ENCODE results near the gene SORBS2.

SORBS2 gene

GRCh38 chr4:185834778-185835177 is 22.8 kb upstream of the SORBS2 start:
- no peak for DNase-seq

- no peak for DNase-seq
Measured at GRCh38 chr4:185834088-185834487, 22.1 kb upstream of the SORBS2 start.

- DNase-seq, result no peak
Measured at GRCh38 chr4:185833055-185833598, 21.1 kb upstream of the SORBS2 start.

- no peak for DNase-seq
Measured at GRCh38 chr4:185831125-185831815, 19.3 kb upstream of the SORBS2 start.

GRCh38 chr4:185830263-185830994 is 18.4 kb upstream of the SORBS2 start:
- DNase-seq, result no peak

- no peak for DNase-seq
Measured at GRCh38 chr4:185826381-185826780, 14.4 kb upstream of the SORBS2 start.

- no peak for DNase-seq
Measured at GRCh38 chr4:185825737-185826136, 13.7 kb upstream of the SORBS2 start.

- DNase-seq, result no peak
Measured at GRCh38 chr4:185822791-185823190, 10.8 kb upstream of the SORBS2 start.

- no peak for DNase-seq
Measured at GRCh38 chr4:185821029-185821419, 9.0 kb upstream of the SORBS2 start.

- no peak for DNase-seq
Measured at GRCh38 chr4:185820146-185821028, 8.4 kb upstream of the SORBS2 start.

GRCh38 chr4:185819144-185819543 is 7.2 kb upstream of the SORBS2 start:
- no peak for DNase-seq

GRCh38 chr4:185817403-185817818 is 5.4 kb upstream of the SORBS2 start:
- DNase-seq, result no peak

- no peak for DNase-seq
Measured at GRCh38 chr4:185813133-185813532, 1.1 kb upstream of the SORBS2 start.

GRCh38 chr4:185810746-185811508 is 1.1 kb downstream of the SORBS2 start:
- DNase-seq, result no peak

- no peak for DNase-seq
Measured at GRCh38 chr4:185809533-185810071, 2.4 kb downstream of the SORBS2 start.

- DNase-seq, result no peak
Measured at GRCh38 chr4:185809121-185809520, 2.9 kb downstream of the SORBS2 start.

- DNase-seq, result no peak
Measured at GRCh38 chr4:185805979-185806378, 6.0 kb downstream of the SORBS2 start.

- DNase-seq, result no peak
Measured at GRCh38 chr4:185805262-185805802, 6.7 kb downstream of the SORBS2 start.

- DNase-seq, result no peak
Measured at GRCh38 chr4:185803022-185803421, 9.0 kb downstream of the SORBS2 start.

- DNase-seq, result no peak
Measured at GRCh38 chr4:185801471-185801870, 10.5 kb downstream of the SORBS2 start.

- no peak for DNase-seq
Measured at GRCh38 chr4:185800266-185800945, 11.6 kb downstream of the SORBS2 start.
